Activated B cell treated with CpG ODN at 0.5 μM for 24 hours (primary cell): ENCODE data around the gene GLT8D2. TPM values are rescaled to one million over a fixed set of nuclear protein-coding genes. Genes with fewer than 3 reads are reported as not detected.

Experiments used
- ATAC-seq: fragments of 200-7000 bp; cut with Tn5 transposase; one replicate; pipeline ENCODE4 v1.10.0; 2021; ENCODE audit warnings: low read depth, mild to moderate bottlenecking, moderate library complexity
- CTCF ChIA-PET: fragments of 350-600 bp; sonication (Branson Sonifier 250); formaldehyde crosslinking; loops from one replicate; lab custom pipeline; 2021; ENCODE audit warnings: antibody characterized with exemption; lab: Charles Lee
- POLR2A ChIA-PET: fragments of 350-600 bp; sonication (Branson Sonifier 250); formaldehyde crosslinking; loops from one replicate; lab custom pipeline; 2021; ENCODE audit warnings: antibody characterized with exemption; lab: Charles Lee
- DNase-seq: peaks from one replicate; pipeline ENCODE4 v3.0.0; 2022
- H3K27ac Mint-ChIP-seq: one replicate; pipeline ENCODE4 v1.8.0; 2020; ENCODE audit warnings: mixed read lengths
- H3K27me3 Mint-ChIP-seq: one replicate; pipeline ENCODE4 v1.8.0; 2021; ENCODE audit warnings: mixed read lengths
- H3K36me3 Mint-ChIP-seq: one replicate; pipeline ENCODE4 v1.8.0; 2021; ENCODE audit warnings: low read depth, mixed read lengths
- H3K4me1 Mint-ChIP-seq: one replicate; pipeline ENCODE4 v1.8.0; 2021; ENCODE audit warnings: mixed read lengths
- H3K4me3 Mint-ChIP-seq: one replicate; pipeline ENCODE4 v1.8.0; 2020; ENCODE audit warnings: mild to moderate bottlenecking, mixed read lengths
- H3K9me3 Mint-ChIP-seq: one replicate; pipeline ENCODE4 v1.8.0; 2020; ENCODE audit warnings: mixed read lengths
- intact Hi-C: fragments of 100-400 bp; cut with micrococcal nuclease; formaldehyde crosslinking; loops from one replicate; pipeline ENCODE4 v1.15.1; 2024
- total RNA-seq: library from RNA; stranded (reverse); gene quantifications from 2 replicates; pipeline ENCODE4 v1.2.3, GENCODE V29; 2022
- TF ChIP-seq, protein P1 (sequence below): fragments of 200-600 bp; IDR thresholded peaks from one replicate; pipeline ENCODE4 v1.8.0; 2022; ENCODE audit warnings: antibody characterized with exemption, mild to moderate bottlenecking

GLT8D2 gene
- total RNA-seq, 1 donor from 2014 or later, result not detected

DNA sequence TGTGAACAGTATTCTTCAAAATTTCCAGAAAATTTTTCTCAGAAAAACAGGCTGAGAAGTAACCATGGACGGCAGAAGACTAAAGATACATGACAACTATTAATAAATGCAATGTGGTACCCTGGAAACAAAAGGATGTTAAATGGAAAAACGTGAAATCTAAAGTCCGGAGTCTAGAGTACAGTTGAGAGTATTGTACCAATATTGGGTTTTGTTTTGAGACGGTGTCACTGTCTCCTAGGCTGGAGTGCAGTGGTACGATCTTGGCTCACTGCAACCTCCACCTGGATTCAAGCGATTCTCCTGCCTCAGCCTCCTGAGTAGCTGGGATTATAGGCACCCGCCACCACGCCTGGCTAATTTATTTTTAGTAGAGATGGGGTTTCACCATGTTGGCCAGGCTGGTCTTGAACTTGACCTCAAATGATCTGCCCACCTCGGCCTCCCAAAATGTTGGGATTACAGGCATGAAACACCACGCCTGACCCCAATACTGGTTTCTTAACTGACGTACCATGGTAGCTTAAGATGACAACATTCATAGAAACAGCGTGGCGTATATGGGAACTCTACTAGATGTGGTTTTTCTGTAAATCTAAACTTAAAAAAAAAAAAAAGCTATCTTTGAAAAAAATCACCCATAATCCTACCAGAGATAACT, 101.1 kb downstream of the GLT8D2 start:
- H3K36me3 Mint-ChIP-seq, result peaks cover 88% of the 10 kb centered on the region
- H3K27me3 Mint-ChIP-seq, result no peaks in the 10 kb centered on the region
- H3K4me3 Mint-ChIP-seq, result no peak overlapping the region
- no peak for ATAC-seq
- intact Hi-C loops, result no loop called here
- TF ChIP-seq, protein P1, sequence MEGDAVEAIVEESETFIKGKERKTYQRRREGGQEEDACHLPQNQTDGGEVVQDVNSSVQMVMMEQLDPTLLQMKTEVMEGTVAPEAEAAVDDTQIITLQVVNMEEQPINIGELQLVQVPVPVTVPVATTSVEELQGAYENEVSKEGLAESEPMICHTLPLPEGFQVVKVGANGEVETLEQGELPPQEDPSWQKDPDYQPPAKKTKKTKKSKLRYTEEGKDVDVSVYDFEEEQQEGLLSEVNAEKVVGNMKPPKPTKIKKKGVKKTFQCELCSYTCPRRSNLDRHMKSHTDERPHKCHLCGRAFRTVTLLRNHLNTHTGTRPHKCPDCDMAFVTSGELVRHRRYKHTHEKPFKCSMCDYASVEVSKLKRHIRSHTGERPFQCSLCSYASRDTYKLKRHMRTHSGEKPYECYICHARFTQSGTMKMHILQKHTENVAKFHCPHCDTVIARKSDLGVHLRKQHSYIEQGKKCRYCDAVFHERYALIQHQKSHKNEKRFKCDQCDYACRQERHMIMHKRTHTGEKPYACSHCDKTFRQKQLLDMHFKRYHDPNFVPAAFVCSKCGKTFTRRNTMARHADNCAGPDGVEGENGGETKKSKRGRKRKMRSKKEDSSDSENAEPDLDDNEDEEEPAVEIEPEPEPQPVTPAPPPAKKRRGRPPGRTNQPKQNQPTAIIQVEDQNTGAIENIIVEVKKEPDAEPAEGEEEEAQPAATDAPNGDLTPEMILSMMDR, result no peak
- no peaks in the 10 kb centered on the region for H3K4me1 Mint-ChIP-seq
- no peak overlapping the region for H3K27ac Mint-ChIP-seq
- H3K9me3 Mint-ChIP-seq, result no peaks in the 10 kb centered on the region
- CTCF ChIA-PET, result no interaction called here
- POLR2A ChIA-PET, result interaction anchor here (1.1 to 1.5 kb wide), 2 partner anchors 17 to 19 kb away, joined by 4 to 19 read pairs; partner anchors contain the start of genes HSP90B1 and TDG
- no peak for DNase-seq

DNA sequence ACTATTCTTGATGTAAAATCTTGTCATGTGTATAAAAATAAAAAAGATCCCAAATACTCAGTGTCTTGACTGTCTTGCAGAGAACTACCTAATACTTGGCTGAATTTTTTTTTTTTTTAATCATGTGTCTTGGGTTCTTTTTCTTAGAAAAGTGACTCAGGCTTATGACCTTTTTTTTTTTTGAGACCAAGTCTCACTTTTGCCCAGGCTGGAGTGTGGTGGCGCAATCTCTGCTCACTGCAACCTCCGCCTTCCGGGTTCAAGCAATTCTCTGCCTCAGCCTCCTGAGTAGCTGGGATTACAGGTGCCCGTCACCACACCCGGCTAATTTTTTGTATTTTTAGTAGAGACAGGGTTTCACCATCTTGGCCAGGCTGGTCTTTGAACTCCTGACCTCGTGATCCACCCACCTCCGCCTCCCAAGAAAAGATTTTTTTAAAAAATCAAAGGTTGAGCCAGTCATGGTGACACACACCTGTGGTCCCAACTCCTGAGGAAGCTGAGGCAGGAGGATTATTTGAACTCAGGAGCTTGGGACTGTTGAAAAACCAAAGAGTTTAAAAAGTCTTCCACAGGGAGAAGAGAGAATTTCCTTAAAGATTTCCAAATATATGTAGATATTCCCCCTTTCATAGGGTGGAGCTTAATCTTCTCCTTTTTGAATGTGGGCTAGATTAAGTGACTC, 102.0 kb downstream of the GLT8D2 start:
- peaks cover 92% of the 10 kb centered on the region for H3K36me3 Mint-ChIP-seq
- CTCF ChIA-PET, result no interaction called here

DNA sequence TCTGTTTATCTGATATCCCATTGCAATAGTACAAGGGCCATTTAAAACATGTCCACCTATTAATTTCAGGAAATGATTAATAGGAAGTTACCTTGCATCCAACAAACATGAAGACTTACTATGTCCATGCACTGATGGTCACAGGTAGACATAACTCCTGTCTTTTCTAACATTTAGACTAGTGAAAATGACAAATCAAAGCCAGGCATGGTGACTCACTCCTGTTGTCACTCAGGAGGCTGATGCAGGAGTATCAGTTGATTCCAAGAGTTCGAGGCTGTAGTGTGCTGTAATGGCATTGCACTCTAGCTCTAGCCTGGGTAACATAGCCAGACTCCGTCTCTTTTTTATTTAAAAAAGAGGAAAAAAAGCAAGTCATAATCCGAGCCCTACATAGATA, 105.0 kb downstream of the GLT8D2 start:
- ATAC-seq (no peak), DNase-seq (no peak)
- intact Hi-C loops, result no loop called here
- no peak overlapping the region for H3K4me3 Mint-ChIP-seq
- POLR2A ChIA-PET, result interaction anchor here (2.2 kb wide), 1 partner anchor 15 kb away, joined by 10 read pairs; the partner anchor contains the start of gene HSP90B1
- peaks cover 96% of the 10 kb centered on the region for H3K36me3 Mint-ChIP-seq
- no peak overlapping the region for H3K27ac Mint-ChIP-seq
- peaks cover 2% of the 10 kb centered on the region for H3K4me1 Mint-ChIP-seq
- no peaks in the 10 kb centered on the region for H3K27me3 Mint-ChIP-seq
- CTCF ChIA-PET, result interaction anchor here (1.2 kb wide), 1 partner anchor 164 kb away, joined by 3 read pairs; no protein-coding TSS in a partner anchor
- H3K9me3 Mint-ChIP-seq, result no peaks in the 10 kb centered on the region
- TF ChIP-seq, protein P1, result no peak

More for the DNA sequence above, 102.0 kb downstream of the GLT8D2 start:
- no peak for ATAC-seq
- Mint-ChIP-seq H3K27me3 (no peaks in the 10 kb centered on the region), H3K4me1 (no peaks in the 10 kb centered on the region), H3K4me3 (no peak overlapping the region), H3K27ac (no peak overlapping the region), H3K9me3 (no peaks in the 10 kb centered on the region)
- intact Hi-C loops, result no loop called here
- POLR2A ChIA-PET, result interaction anchor here (1.1 kb wide), 1 partner anchor 9 kb away, joined by 3 read pairs; a partner anchor contains a TSS
- no peak for DNase-seq
- TF ChIP-seq, protein P1, result no peak

Other genes with a start within 250 kb of the GLT8D2 start
- gene NT5DC3, start 209.0 kb downstream of the GLT8D2 start, total RNA-seq, result 11.6 and 12.4 TPM in 2 replicates
- 346 and 368 TPM in 2 replicates for gene HSP90B1, start 119.8 kb downstream of the GLT8D2 start, total RNA-seq
- 31.5 and 34.2 TPM in 2 replicates for gene TDG, start 84.3 kb downstream of the GLT8D2 start, total RNA-seq
- gene HCFC2, start 14.3 kb upstream of the GLT8D2 start, total RNA-seq, result 7.4 and 11.2 TPM in 2 replicates
- 17.0 and 17.1 TPM in 2 replicates for gene NFYB, start 88.0 kb upstream of the GLT8D2 start, total RNA-seq
- 72.0 and 77.3 TPM in 2 replicates for gene TXNRD1, start 165.6 kb upstream of the GLT8D2 start, total RNA-seq